ENCODE results near the gene S100Z. TPM values are rescaled to one million over a fixed set of nuclear protein-coding genes. Genes with fewer than 3 reads are reported as not detected.

S100Z gene
- polyA plus RNA-seq, 1 donor from 2014 or later, result 5.3 TPM

Other genes with a start within 250 kb of the S100Z start
- gene F2RL2, start 226.6 kb upstream of the S100Z start, polyA plus RNA-seq, result 0.11 TPM
- gene F2R, start 133.9 kb upstream of the S100Z start, polyA plus RNA-seq, result 1.2 TPM
- 2.6 TPM for gene F2RL1, start 31.0 kb upstream of the S100Z start, polyA plus RNA-seq
- gene CRHBP, start 103.0 kb downstream of the S100Z start, polyA plus RNA-seq, result not detected
- 30.8 TPM for gene AGGF1, start 180.4 kb downstream of the S100Z start, polyA plus RNA-seq
- gene ZBED3, start 237.3 kb downstream of the S100Z start, polyA plus RNA-seq, result 0.29 TPM